GM10266 (cell line): ENCODE results near the gene ZCCHC14.

Source experiments
- DNase-seq: peaks from one replicate; pipeline ENCODE4 v3.0.0; 2012; ENCODE audit errors: extremely low spot score
- CTCF ChIP-seq: IDR thresholded peaks from 2 replicates; pipeline ENCODE4 v1.5.1; 2012; ENCODE audit warnings: mild to moderate bottlenecking, low read depth; ENCODE audit not compliant: control insufficient read depth, insufficient read depth; ENCODE audit errors: missing control alignments

Gene ZCCHC14

GRCh38 chr16:87463722-87464690 is 28.8 kb downstream of the ZCCHC14 start:
- no peak for TF ChIP-seq CTCF
- DNase-seq: peak; percentile 64

GRCh38 chr16:87461466-87461991 is 31.3 kb downstream of the ZCCHC14 start:
- DNase-seq: peak; percentile 68
- TF ChIP-seq CTCF: peak; percentile 59

- no peak for TF ChIP-seq CTCF
- no peak for DNase-seq
Observed at GRCh38 chr16:87460936-87461335, 31.9 kb downstream of the ZCCHC14 start.

GRCh38 chr16:87459833-87460232 is 33.0 kb downstream of the ZCCHC14 start:
- no peak for TF ChIP-seq CTCF
- DNase-seq: no peak

GRCh38 chr16:87459027-87459426 is 33.8 kb downstream of the ZCCHC14 start:
- no peak for TF ChIP-seq CTCF
- DNase-seq: no peak

GRCh38 chr16:87458424-87458915 is 34.4 kb downstream of the ZCCHC14 start:
- TF ChIP-seq CTCF: no peak
- no peak for DNase-seq
